Neutrophil (primary cell): ENCODE measurements around the gene CRAT.
"Not testable (repeated sequence)": the region's sequence is repeated elsewhere in the genome, so short reads cannot be mapped to it uniquely, and the experiment has no call there.

ENCODE experiments used
- H3K27ac ChIP-seq: fragments of 200-600 bp; sonication (generic); 2 replicates; pipeline ENCODE4 v1.5.1; 2016; ENCODE audit warnings: mild to moderate bottlenecking, moderate library complexity
- H3K27me3 ChIP-seq: fragments of 200-600 bp; sonication (generic); 2 replicates; pipeline ENCODE4 v1.6.0; 2016; ENCODE audit warnings: mild to moderate bottlenecking
- H3K36me3 ChIP-seq: fragments of 200-600 bp; sonication (generic); 2 replicates; pipeline ENCODE4 v1.5.1; 2017
- H3K4me1 ChIP-seq, 2 experiments: fragments of 200-600 bp in 1 of 2; sonication (generic) in 1 of 2; 1 replicate in 1 of 2; 2 replicates in 1 of 2; pipeline versions ENCODE4 v1.5.1 to v1.6.1; 2013 to 2016; ENCODE audit warnings: low read depth in 1 of 2, low read length in 1 of 2, mild to moderate bottlenecking in 1 of 2, moderate library complexity in 1 of 2; ENCODE audit not compliant: control insufficient read depth in 1 of 2, insufficient read depth in 1 of 2
- H3K4me3 ChIP-seq, 2 experiments: fragments of 200-600 bp in 1 of 2; sonication (generic) in 1 of 2; 1 replicate in 1 of 2; 2 replicates in 1 of 2; pipeline ENCODE4 v1.5.1; 2013 to 2016; ENCODE audit warnings: low read depth in 1 of 2, low read length in 1 of 2, mild to moderate bottlenecking in 1 of 2, moderate library complexity in 1 of 2
- H3K9me3 ChIP-seq: fragments of 200-600 bp; sonication (generic); 2 replicates; pipeline ENCODE4 v1.5.1; 2016
- TF ChIP-seq, protein P1 (sequence below): fragments of 200-600 bp; sonication (generic); IDR thresholded peaks from 2 replicates; pipeline ENCODE4 v1.5.1; 2016; ENCODE audit warnings: antibody characterized with exemption

CRAT gene

DNA sequence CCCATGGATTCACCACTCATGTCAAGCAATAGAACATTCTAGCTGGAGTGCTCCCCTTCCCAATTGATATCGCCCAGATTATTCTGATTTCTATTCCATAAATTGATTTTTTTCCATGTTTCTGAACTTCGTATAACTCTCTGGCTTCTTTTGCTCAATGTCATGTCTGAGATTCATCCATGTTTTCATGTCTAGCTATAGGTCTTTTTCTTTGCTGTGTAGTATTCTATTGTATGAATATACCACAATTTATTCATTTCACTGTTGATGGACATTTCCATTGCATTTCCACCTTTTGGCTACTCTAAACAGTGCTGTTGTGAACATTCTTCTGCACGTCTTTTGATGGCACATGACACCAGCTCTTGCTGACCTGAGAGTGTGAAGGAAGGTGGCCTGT lies 20.2 kb upstream of the CRAT start:
- Histone ChIP-seq H3K9me3 (no peaks in the 10 kb centered on the region), H3K27me3 (no peaks in the 10 kb centered on the region), H3K4me1 (peaks cover 12 to 17% of the 10 kb centered on the region in 2 experiments), H3K4me3 (no peak overlapping the region), H3K27ac (no peak overlapping the region), H3K36me3 (peaks cover 46% of the 10 kb centered on the region)
- TF ChIP-seq, protein P1, sequence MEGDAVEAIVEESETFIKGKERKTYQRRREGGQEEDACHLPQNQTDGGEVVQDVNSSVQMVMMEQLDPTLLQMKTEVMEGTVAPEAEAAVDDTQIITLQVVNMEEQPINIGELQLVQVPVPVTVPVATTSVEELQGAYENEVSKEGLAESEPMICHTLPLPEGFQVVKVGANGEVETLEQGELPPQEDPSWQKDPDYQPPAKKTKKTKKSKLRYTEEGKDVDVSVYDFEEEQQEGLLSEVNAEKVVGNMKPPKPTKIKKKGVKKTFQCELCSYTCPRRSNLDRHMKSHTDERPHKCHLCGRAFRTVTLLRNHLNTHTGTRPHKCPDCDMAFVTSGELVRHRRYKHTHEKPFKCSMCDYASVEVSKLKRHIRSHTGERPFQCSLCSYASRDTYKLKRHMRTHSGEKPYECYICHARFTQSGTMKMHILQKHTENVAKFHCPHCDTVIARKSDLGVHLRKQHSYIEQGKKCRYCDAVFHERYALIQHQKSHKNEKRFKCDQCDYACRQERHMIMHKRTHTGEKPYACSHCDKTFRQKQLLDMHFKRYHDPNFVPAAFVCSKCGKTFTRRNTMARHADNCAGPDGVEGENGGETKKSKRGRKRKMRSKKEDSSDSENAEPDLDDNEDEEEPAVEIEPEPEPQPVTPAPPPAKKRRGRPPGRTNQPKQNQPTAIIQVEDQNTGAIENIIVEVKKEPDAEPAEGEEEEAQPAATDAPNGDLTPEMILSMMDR: no peak

DNA sequence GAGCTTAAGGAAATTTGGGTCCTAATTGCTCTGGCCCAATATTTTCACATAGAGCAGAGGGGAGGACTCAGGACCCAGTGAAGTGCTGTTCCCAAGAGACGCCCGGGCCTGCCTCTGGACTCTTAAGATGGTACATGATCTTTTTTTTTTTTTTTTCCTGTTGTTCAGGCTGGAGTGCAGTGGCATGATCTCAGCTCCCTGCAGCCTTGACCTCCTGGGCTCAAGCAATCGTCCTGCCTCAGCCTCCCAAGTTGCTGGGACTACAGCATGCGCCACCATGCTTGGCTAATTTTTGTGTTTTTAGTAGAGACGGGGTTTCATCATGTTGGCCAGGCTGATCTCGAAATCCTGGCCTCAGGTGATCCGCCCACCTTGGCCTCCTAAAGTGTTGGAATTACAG lies 19.7 kb upstream of the CRAT start:
- H3K27ac ChIP-seq, H3K4me3 ChIP-seq, H3K9me3 ChIP-seq, H3K27me3 ChIP-seq: not testable (repeated sequence)
- Histone ChIP-seq H3K4me1 (peaks cover 12 to 17% of the 10 kb centered on the region in 2 experiments), H3K36me3 (peaks cover 46% of the 10 kb centered on the region)

DNA sequence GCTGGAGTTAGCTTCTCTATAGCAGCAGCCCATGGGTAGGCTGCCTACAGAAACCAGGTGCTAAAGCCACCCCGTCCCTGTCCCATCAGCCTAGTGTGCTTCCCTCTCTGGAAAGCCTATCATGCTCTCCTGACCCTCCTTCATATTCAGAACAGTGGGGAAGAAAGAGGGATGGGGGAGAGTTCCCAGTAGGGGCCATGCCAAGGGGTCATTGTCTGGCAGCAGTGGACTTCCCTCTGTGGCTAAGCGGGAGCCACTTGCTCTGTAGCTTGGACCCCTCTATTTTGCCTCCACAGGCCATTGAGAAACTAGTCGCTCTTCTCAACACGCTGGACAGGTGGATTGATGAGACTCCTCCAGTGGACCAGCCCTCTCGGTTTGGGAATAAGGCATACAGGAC lies 18.1 kb upstream of the CRAT start:
- no peaks in the 10 kb centered on the region for H3K27me3 ChIP-seq
- no peak overlapping the region for H3K4me3 ChIP-seq
- peaks cover 46% of the 10 kb centered on the region for H3K36me3 ChIP-seq
- TF ChIP-seq, protein P1: no peak
- H3K27ac ChIP-seq: no peak overlapping the region
- peaks cover 12 to 17% of the 10 kb centered on the region in 2 experiments for H3K4me1 ChIP-seq
- no peaks in the 10 kb centered on the region for H3K9me3 ChIP-seq

DNA sequence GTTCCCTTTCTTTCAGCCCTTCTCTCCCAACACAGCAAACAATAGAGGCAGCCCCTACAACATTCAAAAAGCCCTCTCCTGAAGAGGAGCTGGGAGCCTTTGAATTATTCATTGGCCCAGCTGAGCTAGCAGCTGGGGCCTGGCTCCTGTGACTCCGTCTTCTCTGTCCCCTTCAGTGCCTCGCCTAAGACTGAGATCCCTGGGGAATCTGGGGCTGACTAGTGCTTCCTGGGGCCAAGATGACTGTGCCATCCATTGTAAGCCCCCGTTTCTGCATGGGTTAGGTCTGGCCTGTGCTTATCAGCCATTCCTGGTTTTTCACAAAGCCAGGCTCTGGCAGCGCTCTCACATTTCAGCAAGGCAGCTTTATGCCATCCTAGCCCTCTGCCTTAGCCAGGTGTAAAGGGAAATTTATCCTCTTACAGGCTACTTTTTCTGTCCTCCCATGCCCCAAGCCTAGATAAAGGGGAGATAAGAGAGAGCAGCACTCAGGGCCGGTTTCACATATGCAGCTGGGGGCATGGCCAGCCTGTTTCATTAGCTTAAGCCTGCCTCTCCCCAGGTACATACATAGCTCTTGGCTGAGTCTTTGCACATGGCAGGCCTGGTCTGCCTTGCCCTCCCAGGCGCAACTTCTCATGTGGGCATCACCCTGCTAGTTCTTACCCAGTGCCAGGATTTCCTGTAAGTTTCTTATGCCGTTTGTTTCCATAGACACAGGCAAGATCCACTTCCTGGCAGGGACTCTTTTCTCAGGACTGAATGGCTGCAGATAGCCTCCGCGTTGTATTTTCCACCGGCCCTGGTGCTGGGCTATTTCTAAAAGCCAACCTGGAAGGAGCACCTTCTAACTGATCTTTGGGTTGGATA lies 16.4 kb upstream of the CRAT start:
- Histone ChIP-seq H3K36me3 (peaks cover 51% of the 10 kb centered on the region), H3K9me3 (no peaks in the 10 kb centered on the region), H3K4me1 (peaks cover 12 to 17% of the 10 kb centered on the region in 2 experiments), H3K27me3 (no peaks in the 10 kb centered on the region), H3K27ac (no peak overlapping the region), H3K4me3 (no peak overlapping the region)
- TF ChIP-seq, protein P1: no peak

DNA sequence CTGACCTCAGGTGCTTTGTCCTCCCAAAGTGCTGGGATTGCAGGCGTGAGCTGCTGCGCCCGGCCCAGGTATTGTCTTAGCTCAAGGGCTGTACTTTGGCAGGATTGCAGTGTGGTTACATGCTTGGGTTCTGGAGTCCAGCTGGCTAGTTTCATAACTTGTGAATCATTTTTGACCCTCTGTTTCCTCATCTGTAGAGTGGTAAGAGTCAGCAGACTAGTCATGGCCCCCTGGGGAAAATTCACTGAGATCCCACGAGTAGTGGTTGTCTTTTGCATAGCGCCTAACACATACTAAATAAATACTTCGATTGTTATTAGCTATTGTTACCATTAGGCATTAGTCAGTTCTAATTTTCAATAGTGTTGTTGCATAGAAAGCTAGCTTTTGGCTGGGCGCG lies 14.9 kb upstream of the CRAT start:
- TF ChIP-seq, protein P1: no peak
- Histone ChIP-seq H3K4me3 (no peak overlapping the region), H3K9me3 (no peaks in the 10 kb centered on the region), H3K4me1 (peaks cover 12% of the 10 kb centered on the region in 2 experiments), H3K36me3 (peaks cover 63% of the 10 kb centered on the region), H3K27ac (no peak overlapping the region), H3K27me3 (no peaks in the 10 kb centered on the region)

DNA sequence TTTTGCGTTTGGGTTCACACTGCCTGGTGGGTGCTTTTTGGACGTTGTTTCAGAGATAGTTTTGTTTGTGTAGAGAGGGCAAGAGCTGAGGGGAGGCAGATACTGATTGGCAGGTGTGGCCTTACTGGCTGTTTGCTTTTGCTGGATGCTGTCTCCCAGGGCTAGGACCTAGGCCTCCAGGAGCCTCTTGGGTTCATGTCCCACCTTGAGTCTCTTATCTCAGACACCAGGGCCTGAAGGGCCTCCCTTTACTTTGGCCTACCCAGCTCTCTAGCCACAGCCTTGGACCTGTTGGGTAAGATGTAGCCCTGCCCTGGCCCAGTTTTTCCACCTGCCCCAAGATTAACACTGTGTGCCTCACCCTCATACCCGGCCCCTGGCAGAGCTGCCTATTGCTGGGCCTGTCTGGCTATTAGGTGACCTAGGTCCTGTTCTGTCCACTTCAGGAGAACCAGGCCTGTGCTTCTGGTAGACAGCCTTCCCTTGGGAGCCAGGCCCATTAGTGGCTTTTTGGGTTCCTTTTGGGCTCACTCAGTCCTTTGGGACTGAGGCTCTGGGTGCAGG lies 14.0 kb upstream of the CRAT start:
- Histone ChIP-seq H3K4me1 (peaks cover 12% of the 10 kb centered on the region in 2 experiments), H3K9me3 (no peaks in the 10 kb centered on the region), H3K36me3 (peaks cover 60% of the 10 kb centered on the region), H3K27me3 (no peaks in the 10 kb centered on the region), H3K4me3 (no peak overlapping the region), H3K27ac (no peak overlapping the region)
- TF ChIP-seq, protein P1: no peak

DNA sequence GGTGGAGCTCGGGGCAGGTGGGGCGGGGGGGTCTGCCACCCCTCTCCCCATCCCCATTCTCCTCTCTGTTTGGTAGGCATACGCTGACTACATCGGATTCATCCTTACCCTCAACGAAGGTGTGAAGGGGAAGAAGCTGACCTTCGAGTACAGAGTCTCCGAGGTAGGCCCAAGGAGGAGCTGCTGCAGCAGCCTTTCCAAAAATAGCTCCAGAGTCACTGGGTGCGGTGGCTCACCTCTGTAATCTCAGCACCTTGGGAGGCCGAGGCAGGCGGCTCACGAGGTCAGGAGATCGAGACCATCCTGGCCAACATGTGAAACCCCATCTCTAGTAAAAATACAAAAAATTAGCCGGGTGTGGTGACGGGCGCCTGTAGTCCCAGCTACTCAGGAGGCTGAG lies 12.4 kb upstream of the CRAT start:
- H3K27ac ChIP-seq, H3K27me3 ChIP-seq, H3K9me3 ChIP-seq, H3K4me3 ChIP-seq: not testable (repeated sequence)
- H3K36me3 ChIP-seq: peaks cover 53% of the 10 kb centered on the region
- H3K4me1 ChIP-seq: peaks cover 12% of the 10 kb centered on the region in 2 experiments
